HG03571 (cell line): ENCODE measurements around the gene P2RY11.
A peak's percentile ranks its signal among the peaks of the same experiment; 100 is the strongest.

Experiments
- ATAC-seq: cut with Tn5 transposase; IDR thresholded peaks from one replicate; pipeline ENCODE4 v1.9.1; 2021; ENCODE audit not compliant: unreplicated experiment

The P2RY11 gene

DNA sequence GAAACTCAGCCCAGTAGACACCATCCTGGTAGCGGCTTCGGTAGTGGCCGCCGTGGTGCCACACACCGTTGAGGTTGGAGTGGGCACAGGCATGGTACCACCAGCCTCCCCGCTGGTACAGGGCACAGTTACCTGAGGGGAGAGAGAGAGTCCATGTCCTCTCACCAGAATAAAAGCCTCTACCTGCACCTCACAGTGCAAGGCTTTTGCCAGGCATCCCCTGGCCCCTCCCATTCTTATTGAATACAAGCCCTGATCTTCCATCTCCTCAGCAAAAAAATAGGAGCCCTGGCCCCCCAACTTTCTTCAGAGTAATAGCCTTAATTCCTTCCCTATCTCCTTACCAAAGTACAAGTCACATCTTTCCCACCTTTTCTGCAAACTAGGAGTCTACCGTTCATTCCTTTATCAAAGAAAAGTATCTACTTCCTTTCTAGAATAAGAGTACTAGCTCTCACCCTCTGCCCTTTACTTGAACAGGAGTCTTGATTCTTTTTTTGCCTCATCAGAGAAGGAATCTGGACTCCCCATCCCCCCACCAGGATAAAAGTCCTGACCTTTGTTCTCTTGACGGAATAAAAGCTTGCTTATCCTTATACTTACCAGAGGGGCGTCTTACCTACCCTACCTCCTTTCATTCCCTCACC is 18.7 kb upstream of the P2RY11 start:
- no peak for ATAC-seq

DNA sequence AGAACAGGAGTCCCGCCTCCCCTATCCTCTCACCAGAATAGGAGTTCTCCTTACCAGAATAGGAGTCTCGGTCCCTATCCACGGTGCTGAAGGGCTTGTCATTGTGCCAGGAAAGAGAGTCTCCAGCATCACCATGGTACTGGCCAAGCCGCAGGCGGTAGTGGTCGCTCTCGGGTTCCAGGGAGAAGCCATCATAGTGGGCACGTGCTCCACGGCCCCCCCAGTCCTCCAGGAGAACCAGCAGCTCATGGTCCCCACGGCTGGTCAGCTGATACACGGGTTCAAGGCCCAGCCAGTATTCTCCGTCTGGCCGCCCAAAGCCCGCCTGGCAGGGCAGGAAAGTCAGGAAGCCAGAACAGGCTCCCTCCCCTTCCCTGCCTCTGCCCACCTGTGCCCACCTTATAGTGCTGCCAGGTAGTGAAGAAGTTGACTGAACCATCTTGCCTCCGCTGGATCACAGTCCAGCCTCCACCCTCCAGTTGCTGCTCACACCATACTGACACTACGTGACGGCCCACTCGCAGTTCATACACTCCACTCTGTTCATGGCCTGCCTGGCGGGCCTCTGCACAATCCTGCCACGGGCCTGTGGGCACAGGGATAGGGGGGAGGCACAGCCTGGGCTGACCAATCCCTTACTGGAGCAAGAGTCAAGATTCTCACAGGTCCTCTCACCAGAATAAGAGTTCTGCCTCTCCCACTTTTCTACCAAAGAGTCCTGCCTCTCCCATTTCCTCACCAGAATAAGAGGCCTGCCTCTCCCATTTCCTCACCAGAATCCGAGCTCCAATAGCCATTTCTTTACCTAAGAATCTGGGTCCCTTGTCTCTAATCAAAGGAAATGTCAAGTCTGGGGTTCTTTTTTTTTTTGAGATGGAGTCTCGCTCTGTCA is 18.0 kb upstream of the P2RY11 start:
- no peak for ATAC-seq

DNA sequence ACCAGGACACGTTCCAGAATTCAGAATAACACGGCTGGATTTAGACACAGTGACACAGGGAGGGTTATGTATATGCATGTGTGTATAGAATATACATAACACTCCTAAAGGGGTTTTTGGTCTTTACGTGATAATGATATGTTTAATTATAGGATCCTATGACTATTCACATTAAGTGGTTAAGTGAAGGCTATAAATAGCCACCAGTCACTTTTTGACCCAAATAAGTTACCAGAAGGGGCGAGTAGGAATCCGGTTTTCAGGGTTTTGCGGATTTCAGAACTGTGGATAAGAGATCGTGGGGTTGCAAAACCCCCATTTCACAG is 15.9 kb upstream of the P2RY11 start:
- no peak for ATAC-seq

DNA sequence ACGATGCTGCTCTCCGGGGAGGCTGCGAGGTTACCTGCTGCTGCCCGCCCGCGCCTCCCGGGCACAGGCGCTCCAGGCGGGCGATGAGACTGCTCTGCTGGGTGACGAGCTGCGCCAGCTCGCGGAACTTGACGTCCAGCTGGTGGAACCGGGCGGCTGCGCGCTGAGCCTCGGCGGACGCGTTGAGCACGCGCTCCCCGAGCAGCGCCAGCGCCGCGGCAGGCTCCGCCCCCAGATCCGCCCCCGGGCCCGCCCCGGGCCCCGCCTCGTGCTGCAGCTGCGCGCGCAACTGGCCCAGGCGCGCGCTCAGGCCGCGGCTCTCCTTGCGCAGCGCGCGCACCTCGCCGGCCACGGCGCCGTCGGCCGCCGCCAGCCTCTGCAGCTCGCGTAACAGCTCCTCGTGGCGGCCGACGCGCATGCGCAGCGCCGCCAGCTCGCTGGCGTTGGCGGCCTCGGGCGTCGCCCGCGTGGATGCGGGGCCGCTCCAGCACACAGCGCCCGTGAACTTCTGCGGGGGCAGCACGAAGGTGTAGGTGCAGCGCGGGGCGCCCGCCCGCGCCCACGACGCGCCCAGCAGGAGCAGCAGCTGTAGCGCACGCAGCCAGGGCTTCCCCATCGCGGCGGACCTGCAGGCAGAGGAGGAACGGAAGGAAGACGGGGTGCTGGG is 15.4 kb upstream of the P2RY11 start:
- peak; percentile 51 for ATAC-seq

DNA sequence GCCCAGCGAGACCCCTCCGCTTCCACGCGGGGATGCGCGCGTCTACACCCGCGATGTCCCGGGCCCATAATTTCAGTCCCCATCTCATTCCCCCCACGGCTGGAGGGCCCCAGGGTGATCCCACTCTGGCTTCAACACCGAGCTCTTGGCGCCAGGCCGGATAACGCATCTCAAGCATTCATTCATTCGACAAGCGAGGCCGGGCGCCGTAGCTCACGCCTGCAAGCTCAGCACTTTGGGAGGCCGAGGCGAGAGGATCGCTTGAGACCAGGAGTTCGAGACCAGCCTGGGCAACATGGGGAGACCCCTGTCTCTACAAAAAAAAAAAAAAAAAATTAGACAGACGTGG is 14.9 kb upstream of the P2RY11 start:
- no peak for ATAC-seq

DNA sequence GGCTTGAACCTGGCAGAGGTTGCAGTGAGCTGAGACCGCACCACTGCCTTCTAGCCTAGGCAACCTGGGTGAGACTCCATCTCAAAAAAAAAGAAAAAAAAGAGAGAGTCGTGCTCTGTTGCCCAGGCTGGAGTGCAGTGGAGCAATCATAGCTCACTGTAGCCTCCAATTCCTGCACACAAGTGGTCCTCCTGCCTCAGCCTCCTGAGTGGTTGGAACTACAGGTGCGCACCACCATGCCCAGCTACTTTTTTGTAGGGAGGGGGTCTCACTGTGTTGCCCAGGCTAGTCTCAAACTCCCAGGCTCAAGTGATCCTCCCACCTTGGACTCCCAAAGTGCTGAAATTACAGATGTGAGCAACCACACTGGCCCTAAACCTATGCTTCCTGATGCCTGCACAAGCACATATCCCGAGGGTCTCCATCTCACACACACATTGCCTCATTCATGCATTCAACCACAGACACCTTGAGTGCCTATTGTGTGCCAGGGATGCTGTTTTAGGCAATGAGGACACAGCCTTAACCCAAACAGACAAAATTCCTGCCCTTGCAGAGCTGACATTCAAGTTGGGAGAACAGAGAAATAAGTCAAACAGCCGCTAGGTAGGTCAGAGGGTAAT is 11.2 kb upstream of the P2RY11 start:
- no peak for ATAC-seq

DNA sequence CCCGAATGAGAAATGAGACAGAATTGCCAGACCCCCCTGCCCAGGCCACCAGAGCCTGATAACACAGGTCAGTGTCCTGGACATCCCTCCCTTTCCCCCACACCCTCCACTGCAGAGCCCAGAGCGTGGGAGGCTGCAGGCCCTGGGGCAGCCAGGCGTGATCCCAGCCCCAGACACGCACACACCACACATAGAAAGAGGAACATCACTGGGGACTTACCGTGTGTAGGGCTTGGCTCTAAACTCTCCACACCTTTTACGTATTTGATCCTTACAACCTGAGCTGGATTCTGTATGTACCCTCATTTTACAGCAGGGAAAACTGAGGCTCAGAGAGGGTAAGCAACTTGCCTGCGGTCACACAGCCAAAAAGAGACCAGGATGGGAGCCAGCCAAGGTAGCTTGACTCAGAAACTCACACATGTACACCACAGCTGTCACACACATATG is 8.7 kb upstream of the P2RY11 start:
- ATAC-seq, result no peak

DNA sequence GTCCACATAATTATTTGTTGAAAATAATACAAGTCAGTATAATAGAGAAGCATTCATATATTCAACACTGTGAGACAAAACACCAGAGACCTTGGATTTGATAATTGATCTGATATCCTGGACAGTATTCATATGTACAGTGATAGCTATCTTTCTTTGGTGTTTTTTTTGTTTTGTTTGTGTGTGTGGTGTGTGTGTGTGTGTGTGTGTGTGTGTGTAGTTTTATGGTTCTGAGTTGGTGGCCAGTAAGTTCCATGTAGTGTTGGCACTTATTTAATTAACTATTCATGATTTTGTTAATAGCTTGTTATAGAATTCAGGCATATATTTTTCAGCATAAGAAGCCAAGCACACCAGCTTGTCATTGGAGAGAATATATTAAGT is 7.4 kb upstream of the P2RY11 start:
- ATAC-seq, result no peak

DNA sequence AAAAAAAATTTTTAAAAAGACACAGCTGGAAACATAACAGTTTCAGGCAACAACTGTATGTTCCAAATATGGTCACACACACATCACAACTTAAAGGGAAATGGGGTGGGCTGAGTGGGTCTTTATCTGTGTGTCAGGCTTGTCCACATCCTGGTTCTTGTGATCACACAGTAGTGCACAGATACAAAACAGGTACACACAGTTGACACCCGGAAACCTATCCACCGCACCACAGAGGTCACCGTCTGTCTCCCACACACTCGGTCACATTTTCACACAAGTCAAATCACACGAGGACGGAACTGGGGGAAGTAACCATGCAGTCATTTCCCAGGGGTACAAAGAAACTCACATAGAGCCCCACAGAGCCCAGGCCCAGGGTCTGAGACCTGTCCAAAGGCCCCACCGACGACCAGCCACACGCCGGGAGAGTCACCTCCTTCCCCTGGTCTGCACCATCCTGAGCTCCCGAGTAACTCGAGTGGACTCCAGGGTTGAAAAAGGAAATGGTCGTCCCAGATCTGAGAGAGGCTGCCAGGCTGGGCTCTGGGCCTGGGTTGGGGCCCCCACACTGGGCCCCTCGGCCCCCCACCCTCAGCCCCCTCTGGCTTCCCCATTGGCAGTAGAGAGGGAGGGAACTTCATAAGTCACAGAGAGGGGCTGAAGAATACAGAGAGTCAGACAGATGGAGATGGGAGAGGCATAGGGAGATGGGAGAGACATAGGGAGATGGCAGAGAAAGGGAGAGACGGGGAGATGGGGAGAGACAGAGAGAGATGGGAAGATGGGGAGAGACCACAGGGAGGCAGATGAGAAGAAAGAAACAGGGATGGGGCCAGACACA is 6.6 kb upstream of the P2RY11 start:
- peak; percentile 39 for ATAC-seq

DNA sequence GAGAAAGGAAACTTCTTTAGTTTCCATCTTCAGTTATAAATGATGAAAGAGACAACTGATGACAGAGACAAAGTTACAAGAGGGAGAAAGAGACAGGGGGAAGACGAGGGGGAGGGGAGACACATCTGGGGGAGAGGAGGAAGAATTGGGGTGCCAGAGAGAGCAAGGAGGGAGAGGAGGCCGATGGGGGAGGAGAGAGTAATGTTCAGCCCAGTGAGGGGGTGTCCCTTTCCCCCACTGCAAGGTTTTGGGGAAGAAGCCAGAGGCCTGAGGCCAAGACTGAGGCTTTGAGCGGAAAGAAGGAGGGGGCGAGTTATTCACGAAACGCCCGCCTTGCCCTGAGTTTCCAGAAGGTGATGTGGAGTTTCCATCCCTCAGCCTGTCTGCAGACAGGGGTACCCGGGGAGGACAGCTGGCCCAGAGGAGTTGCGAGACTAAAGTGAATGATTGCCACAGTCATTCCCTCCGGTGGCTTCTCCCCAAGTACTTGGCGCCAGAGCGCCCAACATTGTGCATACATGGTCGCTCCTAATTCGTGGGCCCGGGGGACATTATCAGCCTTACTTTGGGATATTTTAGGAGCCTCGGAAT is 5.9 kb upstream of the P2RY11 start:
- peak; percentile 8 for ATAC-seq

DNA sequence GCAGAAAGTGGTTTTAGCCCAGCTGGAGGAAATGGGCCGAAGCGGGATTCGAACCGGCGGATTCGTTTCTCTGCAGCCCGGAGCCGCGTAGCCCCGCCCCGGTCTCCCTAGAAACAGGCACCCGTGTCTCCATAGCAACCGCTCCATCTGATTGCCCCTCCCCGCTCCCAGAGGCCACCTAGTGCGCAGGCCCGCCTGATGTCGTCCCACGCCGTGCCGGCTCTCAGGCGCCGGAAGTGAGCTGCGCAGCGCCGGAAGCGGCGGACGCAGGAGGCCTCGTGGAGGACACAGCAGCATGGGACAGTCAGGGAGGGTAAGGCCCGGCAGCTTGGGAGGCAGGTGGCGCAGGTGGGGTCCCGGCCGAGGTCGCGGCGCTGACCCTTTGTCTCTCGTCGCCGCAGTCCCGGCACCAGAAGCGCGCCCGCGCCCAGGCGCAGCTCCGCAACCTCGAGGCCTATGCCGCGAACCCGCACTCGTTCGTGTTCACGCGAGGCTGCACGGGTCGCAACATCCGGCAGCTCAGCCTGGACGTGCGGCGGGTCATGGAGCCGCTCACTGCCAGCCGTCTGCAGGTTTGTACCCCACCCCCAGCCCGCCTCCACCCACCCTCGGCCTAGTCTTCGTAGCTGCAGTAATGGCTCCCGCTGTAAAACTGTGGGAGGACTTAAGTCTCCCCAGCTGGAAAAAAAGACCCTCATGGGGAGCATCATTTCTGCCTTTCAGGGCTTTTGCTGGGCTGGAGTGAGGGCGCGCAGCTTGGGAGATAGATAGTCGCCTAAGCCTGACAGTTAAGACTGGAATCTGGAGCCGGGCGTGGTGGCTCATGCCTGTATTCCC is 5.2 kb upstream of the P2RY11 start, which contains the start of gene PPAN:
Gene PPAN, plus strand, starts transcription at position 263 of the 837 bp plus-strand sequence. Its CDS starts 33 bp downstream, at position 296.
- ATAC-seq, result peak; percentile 35

DNA sequence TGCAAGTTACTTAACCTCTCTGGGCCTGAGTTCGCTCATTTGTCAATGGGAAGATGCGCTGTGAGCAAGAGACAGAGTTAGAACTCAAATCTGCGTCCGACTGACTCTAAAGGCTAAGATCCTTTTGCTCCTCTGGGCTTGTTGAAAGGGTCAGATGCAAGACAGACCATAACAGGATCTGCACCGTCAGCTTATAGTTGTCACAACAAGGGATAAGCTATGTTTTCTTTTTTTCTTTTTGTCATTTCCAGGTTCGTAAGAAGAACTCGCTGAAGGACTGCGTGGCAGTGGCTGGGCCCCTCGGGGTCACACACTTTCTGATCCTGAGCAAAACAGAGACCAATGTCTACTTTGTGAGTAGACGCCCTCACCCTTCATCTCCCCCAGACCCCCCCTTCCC is 4.2 kb upstream of the P2RY11 start:
- no peak for ATAC-seq

DNA sequence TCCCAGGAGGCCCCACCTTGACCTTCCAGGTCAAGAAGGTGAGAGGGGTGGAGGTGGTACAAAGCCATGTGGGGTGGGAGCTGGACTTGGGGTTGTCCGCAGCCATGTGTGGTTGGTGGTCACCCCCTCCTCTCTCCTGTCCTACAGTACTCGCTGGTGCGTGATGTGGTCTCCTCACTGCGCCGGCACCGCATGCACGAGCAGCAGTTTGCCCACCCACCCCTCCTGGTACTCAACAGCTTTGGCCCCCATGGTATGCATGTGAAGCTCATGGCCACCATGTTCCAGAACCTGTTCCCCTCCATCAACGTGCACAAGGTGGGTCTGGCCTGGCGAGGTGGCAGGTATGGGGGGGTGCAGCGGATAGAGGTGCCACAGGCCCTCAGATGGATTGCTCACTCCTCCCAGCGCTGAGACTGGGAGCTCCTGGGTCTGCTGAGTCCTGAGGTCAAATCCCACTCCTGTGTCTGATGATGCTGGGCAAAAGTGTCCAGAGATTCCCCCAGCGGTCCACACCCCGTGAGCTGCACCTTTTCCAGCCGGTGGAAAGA is 3.6 kb upstream of the P2RY11 start:
- ATAC-seq, result no peak

DNA sequence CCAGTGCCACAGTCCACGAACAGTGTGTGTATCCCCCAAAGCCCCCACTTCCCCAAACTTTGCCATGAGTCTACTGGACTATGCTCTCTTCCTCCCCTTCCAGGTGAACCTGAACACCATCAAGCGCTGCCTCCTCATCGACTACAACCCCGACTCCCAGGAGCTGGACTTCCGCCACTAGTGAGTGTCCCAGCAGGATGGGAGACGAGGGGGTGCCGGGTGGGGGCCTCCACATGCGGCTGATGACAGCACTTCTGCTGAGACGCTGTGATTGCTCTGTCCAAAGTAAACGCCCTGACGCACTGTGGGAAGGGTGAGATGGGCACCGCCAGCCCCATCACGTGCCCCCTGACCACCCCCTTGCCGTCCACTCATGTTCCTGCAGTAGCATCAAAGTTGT is 2.0 kb upstream of the P2RY11 start:
- no peak for ATAC-seq

DNA sequence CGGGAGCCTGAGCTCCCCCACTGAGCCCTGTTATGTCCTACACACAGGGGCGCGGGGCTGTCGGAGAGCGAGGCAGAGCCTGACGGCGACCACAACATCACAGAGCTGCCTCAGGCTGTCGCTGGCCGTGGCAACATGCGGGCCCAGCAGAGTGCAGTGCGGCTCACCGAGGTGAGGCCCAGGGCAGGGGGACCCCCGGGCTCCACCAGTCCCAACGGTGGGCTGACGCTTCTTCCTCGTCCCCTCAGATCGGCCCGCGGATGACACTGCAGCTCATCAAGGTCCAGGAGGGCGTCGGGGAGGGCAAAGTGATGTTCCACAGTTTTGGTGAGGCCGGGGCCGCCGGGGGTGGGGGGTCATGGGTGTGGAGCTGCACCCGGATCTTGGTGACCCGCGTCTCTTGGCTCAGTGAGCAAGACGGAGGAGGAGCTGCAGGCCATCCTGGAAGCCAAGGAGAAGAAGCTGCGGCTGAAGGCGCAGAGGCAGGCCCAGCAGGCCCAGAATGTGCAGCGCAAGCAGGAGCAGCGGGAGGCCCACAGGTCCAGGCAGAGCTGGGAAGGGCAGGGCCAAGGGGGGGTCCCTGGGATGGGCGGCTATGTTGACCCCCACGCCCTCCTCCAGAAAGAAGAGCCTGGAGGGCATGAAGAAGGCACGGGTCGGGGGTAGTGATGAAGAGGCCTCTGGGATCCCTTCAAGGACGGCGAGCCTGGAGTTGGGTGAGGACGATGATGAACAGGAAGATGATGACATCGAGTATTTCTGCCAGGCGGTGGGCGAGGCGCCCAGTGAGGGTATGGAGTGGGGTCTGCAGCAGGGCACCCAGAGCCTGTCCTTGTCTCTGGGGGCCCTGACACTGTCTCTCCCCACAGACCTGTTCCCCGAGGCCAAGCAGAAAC is 1.2 kb upstream of the P2RY11 start:
- ATAC-seq, result no peak

DNA sequence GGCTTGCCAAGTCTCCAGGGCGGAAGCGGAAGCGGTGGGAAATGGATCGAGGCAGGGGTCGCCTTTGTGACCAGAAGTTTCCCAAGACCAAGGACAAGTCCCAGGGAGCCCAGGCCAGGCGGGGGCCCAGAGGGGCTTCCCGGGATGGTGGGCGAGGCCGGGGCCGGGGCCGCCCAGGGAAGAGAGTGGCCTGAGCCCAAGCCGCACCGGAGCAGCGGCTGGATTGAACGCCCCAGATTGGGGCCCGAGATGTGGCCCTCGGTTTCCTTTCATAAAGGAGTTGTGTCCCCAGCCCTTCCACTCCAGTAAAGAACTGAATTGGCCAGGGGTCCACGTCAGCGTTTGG is 548 bp upstream of the P2RY11 start:
- ATAC-seq, result no peak

DNA sequence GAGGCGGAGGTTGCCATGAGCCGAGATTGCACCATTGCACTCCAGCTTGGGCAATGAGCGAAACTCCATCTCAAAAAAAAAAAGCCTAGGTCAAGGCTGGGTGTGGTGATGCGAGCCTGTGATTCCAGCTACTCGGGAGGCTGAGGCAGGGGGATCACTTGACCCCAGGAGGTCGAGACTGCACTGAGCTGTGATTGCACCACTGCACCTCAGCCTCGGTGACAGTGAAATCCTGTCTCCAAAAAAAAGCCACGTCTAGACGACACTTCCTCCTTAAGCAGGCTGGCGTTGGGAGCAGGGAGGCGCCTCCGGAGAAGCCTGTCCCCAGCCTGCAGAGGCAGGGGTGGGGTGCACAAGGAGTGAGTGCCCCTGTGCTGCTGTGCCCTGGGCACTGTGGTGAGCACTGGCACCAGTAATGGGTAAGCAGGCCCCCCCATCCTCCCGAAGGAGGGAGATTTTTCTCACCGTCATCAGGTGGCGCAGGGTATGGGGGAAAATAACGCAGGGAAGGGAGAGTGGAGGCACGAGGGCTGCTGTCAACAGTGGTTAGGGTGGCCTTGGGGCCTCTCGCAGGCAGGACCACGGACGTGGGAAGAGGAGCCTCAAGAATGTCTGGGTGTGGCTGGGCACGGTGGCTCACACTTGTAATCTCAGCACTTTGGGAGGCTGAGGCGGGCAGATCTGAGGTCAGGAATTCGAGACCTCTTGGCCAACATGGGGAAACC is 706 bp downstream of the P2RY11 start:
- ATAC-seq, result no peak
